Astrocyte (in vitro differentiated cells and primary cell): ENCODE data around the gene COL28A1.

Source experiments
- EZH2 ChIP-seq: IDR thresholded peaks from 2 replicates; pipeline ENCODE4 v1.6.1; 2012; ENCODE audit warnings: mild to moderate bottlenecking, low read length, inconsistent platforms; ENCODE audit not compliant: insufficient read depth
- TF ChIP-seq, protein P1 (sequence below): IDR thresholded peaks from 2 replicates; pipeline ENCODE4 v1.5.1; 2011; ENCODE audit warnings: low read depth, mild to moderate bottlenecking, inconsistent platforms, low read length, moderate library complexity; ENCODE audit not compliant: insufficient read depth

DNA sequence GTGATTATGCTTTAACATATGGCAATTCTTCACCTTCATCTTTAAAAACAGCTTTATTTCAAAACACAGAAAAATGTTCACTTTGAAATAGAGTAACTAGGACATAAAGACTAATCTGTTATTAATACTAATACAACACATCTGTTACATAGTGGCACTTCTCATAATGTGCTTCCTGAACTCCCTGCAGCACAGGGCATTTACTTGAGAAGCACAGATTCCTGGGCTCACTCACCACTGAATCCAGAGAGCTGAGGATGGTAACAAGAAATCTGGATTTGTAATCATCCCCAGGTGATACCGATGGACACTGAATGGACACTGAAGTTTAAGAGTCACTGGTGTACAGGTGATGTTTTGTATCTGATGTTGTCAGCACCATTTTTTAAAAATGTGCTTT lies 96.1 kb downstream of the COL28A1 start:
- TF ChIP-seq EZH2 = no peak
- TF ChIP-seq, protein P1, sequence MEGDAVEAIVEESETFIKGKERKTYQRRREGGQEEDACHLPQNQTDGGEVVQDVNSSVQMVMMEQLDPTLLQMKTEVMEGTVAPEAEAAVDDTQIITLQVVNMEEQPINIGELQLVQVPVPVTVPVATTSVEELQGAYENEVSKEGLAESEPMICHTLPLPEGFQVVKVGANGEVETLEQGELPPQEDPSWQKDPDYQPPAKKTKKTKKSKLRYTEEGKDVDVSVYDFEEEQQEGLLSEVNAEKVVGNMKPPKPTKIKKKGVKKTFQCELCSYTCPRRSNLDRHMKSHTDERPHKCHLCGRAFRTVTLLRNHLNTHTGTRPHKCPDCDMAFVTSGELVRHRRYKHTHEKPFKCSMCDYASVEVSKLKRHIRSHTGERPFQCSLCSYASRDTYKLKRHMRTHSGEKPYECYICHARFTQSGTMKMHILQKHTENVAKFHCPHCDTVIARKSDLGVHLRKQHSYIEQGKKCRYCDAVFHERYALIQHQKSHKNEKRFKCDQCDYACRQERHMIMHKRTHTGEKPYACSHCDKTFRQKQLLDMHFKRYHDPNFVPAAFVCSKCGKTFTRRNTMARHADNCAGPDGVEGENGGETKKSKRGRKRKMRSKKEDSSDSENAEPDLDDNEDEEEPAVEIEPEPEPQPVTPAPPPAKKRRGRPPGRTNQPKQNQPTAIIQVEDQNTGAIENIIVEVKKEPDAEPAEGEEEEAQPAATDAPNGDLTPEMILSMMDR = no peak
